Hematopoietic multipotent progenitor cell treated with erythropoietin and hydrocortisone succinate and interleukin-3 and kit ligand, for 6 days (in vitro differentiated cells): ENCODE data around the gene MLIP.

Source experiments
- DNase-seq: peaks from one replicate; pipeline ENCODE4 v3.0.0-alpha.2; 2015

The MLIP gene

GRCh38 chr6:54288474-54288873 is 177.2 kb downstream of the MLIP start:
- DNase-seq, result no peak

- DNase-seq, result no peak
Measured at GRCh38 chr6:54289426-54289825, 178.2 kb downstream of the MLIP start.

GRCh38 chr6:54291146-54291545 is 179.9 kb downstream of the MLIP start:
- DNase-seq, result no peak

- no peak for DNase-seq
Measured at GRCh38 chr6:54291738-54292137, 180.5 kb downstream of the MLIP start.

DNA sequence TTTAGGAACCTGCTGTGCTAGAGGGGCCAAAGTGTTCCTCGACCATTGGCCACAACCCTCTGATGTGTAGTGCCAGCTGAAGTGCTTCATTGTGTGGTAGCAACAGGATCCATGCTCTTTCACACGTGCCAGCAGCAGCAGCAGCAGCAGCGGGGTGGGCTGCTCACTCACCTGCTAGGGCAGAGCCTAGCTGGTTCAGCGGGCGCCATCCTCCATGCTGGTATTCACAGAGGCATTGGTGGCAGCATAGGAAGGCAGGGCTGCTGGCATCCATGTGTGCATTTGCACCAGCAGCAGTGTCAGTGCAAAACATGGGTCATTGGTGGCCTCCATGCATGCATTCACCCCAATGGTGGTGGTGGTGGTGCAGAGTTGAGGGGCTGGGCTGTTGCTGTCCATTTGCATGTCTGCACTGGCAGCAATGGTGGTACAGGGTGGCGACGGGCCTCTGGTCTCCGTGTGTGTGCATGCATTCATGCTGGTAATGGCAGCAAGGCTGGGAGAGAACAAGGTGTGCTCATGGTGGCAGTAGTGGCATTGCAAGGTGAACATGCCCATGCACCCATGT is 183.8 kb downstream of the MLIP start:
- no peak for DNase-seq

DNA sequence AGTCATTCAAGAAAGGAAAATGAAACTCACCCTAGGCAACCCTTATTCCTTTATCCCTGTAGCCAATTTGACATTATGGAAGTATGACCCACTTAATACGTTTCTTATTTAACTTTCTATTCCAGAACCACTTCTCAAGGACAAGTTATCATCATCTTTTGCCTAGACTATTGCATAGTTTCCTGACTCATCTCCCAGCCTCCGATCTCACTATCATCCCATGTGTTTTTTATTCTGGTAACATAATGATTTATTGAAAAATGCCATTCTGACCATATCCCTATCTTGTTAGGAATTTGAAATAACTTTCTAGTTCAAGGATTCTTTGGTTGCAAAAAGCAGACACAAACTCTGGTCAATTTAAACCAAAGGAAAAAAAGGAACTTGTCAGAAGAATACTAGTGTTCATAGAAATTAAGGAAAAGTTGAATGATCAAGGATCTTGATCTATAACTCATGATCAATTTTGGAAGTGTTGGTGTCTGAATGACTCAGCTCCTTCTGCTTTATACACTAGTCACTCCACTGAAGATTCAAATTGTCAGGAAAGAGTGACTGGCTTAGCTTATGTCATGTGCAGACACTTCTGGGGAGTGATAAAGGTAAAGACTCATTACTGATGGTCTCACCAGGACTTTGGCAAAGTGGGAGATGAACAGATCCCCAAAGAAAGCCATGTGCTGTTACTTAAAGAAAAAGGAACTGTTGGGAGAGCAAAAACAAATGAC is 188.5 kb downstream of the MLIP start:
- DNase-seq, result no peak

GRCh38 chr6:54301770-54302169 is 190.5 kb downstream of the MLIP start:
- DNase-seq, result no peak

GRCh38 chr6:54307439-54307910 is 196.2 kb downstream of the MLIP start:
- DNase-seq, result no peak

- no peak for DNase-seq
Measured at GRCh38 chr6:54308289-54308985, 197.2 kb downstream of the MLIP start, which contains the start of gene TINAG. TINAG (plus strand) TSS chr6:54308441; CDS start chr6:54308551, 110 bp downstream.

DNA sequence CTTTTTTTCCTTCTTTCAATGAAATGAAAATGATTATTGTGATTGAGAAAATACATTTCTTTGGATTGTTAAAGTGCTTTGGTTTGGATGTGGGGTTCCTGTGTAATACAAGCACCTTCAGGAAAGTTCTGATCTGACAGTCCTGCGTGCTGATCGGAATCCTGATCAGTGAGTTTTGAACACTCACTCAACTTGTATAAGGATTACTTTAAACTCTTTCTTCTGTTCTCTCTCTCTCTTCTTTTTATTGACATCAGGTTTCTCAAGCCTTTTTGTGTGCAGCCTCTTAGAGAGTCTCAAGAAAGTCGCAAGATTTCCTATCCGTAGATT is 197.7 kb downstream of the MLIP start:
- DNase-seq, result no peak

- DNase-seq, result no peak
Measured at GRCh38 chr6:54310377-54311152, 199.3 kb downstream of the MLIP start.

GRCh38 chr6:54315656-54316055 is 204.4 kb downstream of the MLIP start:
- DNase-seq, result no peak
